ENCODE measurements around the gene RECQL.

RECQL gene

DNA sequence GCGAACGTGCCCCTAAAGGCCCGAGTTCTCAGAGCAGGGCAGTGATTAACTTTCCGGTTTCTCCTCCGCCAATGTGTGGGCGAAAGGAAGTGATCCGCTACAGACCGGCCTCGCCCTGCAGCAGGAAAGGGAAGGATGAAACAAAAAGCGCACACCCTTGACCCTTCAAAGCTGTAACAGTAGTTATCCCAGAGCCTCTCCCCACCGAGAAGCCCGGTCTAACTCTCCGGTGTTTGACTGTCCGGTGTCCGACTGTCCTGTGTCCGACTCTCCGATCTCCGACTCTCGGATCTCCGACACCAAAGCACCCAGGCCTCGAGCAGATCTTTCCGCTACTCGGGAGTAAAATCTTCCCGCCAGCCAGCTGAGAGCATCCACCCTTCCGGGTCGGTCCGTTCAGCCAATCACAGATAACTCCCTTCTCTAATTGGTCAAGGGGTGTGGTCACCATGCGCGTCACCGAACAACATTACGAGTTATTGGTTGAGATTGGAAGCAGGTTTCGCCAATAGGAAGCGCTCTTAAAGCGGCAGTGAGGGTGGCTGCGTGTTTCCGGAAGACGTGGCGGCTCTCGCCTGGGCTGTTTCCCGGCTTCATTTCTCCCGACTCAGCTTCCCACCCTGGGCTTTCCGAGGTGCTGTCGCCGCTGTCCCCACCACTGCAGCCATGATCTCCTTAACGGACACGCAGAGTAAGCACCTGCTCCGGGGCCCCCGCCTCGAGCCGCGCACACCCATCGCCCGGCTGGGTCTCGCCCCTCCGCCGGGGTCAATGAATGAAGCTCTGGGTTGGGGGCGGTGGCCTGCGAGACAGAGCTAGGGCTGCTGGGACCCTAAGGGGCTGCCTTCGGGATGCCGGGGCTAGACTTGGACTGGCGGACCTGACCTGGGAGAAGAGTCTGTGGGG, at the start of gene RECQL, which contains the start of gene GOLT1B:
Gene RECQL (minus strand): TSS at position 378 of the 906 bp plus-strand sequence. CDS start 2,065 bp downstream, outside the sequence.
Gene GOLT1B (plus strand): TSS at position 532 of the 906 bp plus-strand sequence. CDS start 135 bp downstream, at position 667.
- no peak for TF ChIP-seq CTCF (IDR thresholded peaks at IDR 0.05; ENCODE audit: low read depth, low read length, missing control alignments)
- peak within 1 kb of the TSS; percentile 81 for H3K4me3 ChIP-seq (ENCODE audit: low read depth, low read length)
- DNase-seq (ENCODE audit: low read depth) = peak; percentile 96

- no peak for DNase-seq (ENCODE audit: low read depth)
- TF ChIP-seq CTCF (IDR thresholded peaks at IDR 0.05; ENCODE audit: low read depth, low read length, missing control alignments) = no peak
- H3K4me3 ChIP-seq (ENCODE audit: low read depth, low read length) = no peak overlapping the region
Observed at GRCh38 chr12:21547437-21547836, 46.0 kb upstream of the RECQL start.

DNA sequence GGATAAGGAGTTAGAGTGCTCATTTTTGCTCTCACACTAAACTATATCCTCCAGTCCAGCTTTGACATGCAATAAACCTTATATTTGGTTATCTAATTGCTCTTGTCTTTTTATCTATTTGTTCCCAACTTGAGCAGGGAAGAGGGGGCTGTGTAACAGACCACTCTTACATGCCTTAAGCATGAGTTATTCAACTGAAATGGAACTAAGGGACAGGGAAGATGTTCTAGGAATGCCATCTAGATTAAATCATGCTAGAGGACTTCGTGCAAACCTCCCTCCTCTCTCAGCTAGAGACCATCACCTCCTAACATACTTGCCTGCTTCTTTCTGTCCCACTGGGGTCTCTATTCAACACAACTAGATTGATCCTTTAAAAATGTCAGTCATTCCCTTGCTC, 45.3 kb upstream of the RECQL start:
- no peak for DNase-seq (ENCODE audit: low read depth)
- no peak overlapping the region for H3K4me3 ChIP-seq (ENCODE audit: low read depth, low read length)
- no peak for TF ChIP-seq CTCF (IDR thresholded peaks at IDR 0.05; ENCODE audit: low read depth, low read length, missing control alignments)

- no peak for DNase-seq (ENCODE audit: low read depth)
- no peak for TF ChIP-seq CTCF (IDR thresholded peaks at IDR 0.05; ENCODE audit: low read depth, low read length, missing control alignments)
- H3K4me3 ChIP-seq (ENCODE audit: low read depth, low read length) = no peak overlapping the region
Observed at GRCh38 chr12:21545557-21545956, 44.1 kb upstream of the RECQL start.

- TF ChIP-seq CTCF (IDR thresholded peaks at IDR 0.05; ENCODE audit: low read depth, low read length, missing control alignments) = no peak
- no peak for DNase-seq (ENCODE audit: low read depth)
- no peak overlapping the region for H3K4me3 ChIP-seq (ENCODE audit: low read depth, low read length)
Observed at GRCh38 chr12:21543151-21543550, 41.7 kb upstream of the RECQL start.

GRCh38 chr12:21542403-21542802, 41.0 kb upstream of the RECQL start:
- no peak overlapping the region for H3K4me3 ChIP-seq (ENCODE audit: low read depth, low read length)
- no peak for DNase-seq (ENCODE audit: low read depth)
- no peak for TF ChIP-seq CTCF (IDR thresholded peaks at IDR 0.05; ENCODE audit: low read depth, low read length, missing control alignments)

All from GM12864 (cell line).